PC-3 (cell line): ENCODE results near the gene ZDHHC1. TPM values are rescaled to one million over a fixed set of nuclear protein-coding genes. Genes with fewer than 3 reads are reported as not detected.

Experiments used
- ATAC-seq: fragments of 200-7000 bp; cut with Tn5 transposase; 2 replicates; pipeline ENCODE4 v1.9.1; 2020; ENCODE audit warnings: mild to moderate bottlenecking, moderate library complexity
- BruUV-seq: library from RNA; stranded (reverse); fragments of 400-500 nt; replicated peaks from 2 replicates; lab custom pipeline; 2021; lab: Mats Ljungman, UMichigan
- CTCF ChIA-PET: fragments of 300-600 bp; sonication (Branson Sonifier 250); formaldehyde crosslinking; loops from one replicate; lab custom pipeline; 2022; ENCODE audit warnings: antibody characterized with exemption; lab: Charles Lee
- POLR2A ChIA-PET: fragments of 300-600 bp; sonication (Branson Sonifier 250); formaldehyde crosslinking; loops from one replicate; lab custom pipeline; 2022; ENCODE audit warnings: antibody characterized with exemption; ENCODE audit not compliant: unreplicated experiment; lab: Charles Lee
- DNase-seq: peaks from one replicate; pipeline ENCODE4 v3.0.0-alpha.2; 2015
- H2AFZ ChIP-seq: fragments of 300-600 bp; sonication (generic); 2 replicates; pipeline ENCODE4 v1.6.0; 2016; ENCODE audit warnings: antibody characterized with exemption, low read length
- H3F3A ChIP-seq: fragments of 300-600 bp; sonication (generic); one replicate; pipeline ENCODE4 v1.6.0; 2017; ENCODE audit warnings: antibody characterized with exemption, low read length, control low read depth, mild to moderate bottlenecking; ENCODE audit not compliant: unreplicated experiment
- H3K27ac ChIP-seq: fragments of 300-600 bp; sonication (generic); 2 replicates; pipeline ENCODE4 v1.5.1; 2016; ENCODE audit warnings: mild to moderate bottlenecking, low read length
- H3K27me3 ChIP-seq: fragments of 300-600 bp; sonication (generic); 2 replicates; pipeline ENCODE4 v1.6.1; 2016; ENCODE audit warnings: low read length, mixed read lengths
- H3K36me3 ChIP-seq: fragments of 300-600 bp; sonication (generic); 2 replicates; pipeline ENCODE4 v1.6.1; 2016; ENCODE audit warnings: low read depth, mixed run types, low read length, mixed read lengths
- H3K4me1 ChIP-seq: fragments of 300-600 bp; sonication (generic); 2 replicates; pipeline ENCODE4 v1.5.1; 2016; ENCODE audit warnings: low read length; ENCODE audit not compliant: insufficient read depth
- H3K4me2 ChIP-seq: fragments of 300-600 bp; sonication (generic); 2 replicates; pipeline ENCODE4 v1.6.0; 2016; ENCODE audit warnings: low read length
- H3K4me3 ChIP-seq: fragments of 300-600 bp; sonication (generic); 2 replicates; pipeline ENCODE4 v1.5.1; 2016; ENCODE audit warnings: mild to moderate bottlenecking, low read length, mixed read lengths
- H3K79me2 ChIP-seq: fragments of 300-600 bp; sonication (generic); 2 replicates; pipeline ENCODE4 v1.6.1; 2017; ENCODE audit warnings: low read length, mixed read lengths
- H3K9ac ChIP-seq: fragments of 300-600 bp; sonication (generic); 2 replicates; pipeline ENCODE4 v1.6.0; 2016; ENCODE audit warnings: mild to moderate bottlenecking, low read length
- H3K9me2 ChIP-seq: fragments of 300-600 bp; sonication (generic); replicated peaks from 2 replicates; pipeline ENCODE4 v1.6.1; 2016; ENCODE audit warnings: mixed run types, low read length, mixed read lengths
- H3K9me3 ChIP-seq: fragments of 300-600 bp; sonication (generic); 2 replicates; pipeline ENCODE4 v1.6.1; 2016; ENCODE audit warnings: low read length, mixed read lengths
- H4K20me1 ChIP-seq: fragments of 300-600 bp; sonication (generic); 2 replicates; pipeline ENCODE4 v1.6.1; 2016; ENCODE audit warnings: low read length, mixed read lengths
- EZH2 ChIP-seq: fragments of 300-600 bp; sonication (generic); IDR thresholded peaks from one replicate; pipeline ENCODE4 v1.6.1; 2017; ENCODE audit warnings: antibody characterized with exemption, mild to moderate bottlenecking, low read length; ENCODE audit not compliant: unreplicated experiment
- EZH2phosphoT487 ChIP-seq: fragments of 300-600 bp; sonication (generic); IDR thresholded peaks from 2 replicates; pipeline ENCODE4 v1.6.1; 2018; ENCODE audit warnings: mild to moderate bottlenecking, antibody characterized with exemption, low read length, borderline replicate concordance
- intact Hi-C: fragments of 100-400 bp; cut with micrococcal nuclease; formaldehyde crosslinking; loops from 2 replicates; pipeline ENCODE4 v1.9.0; 2023
- total RNA-seq: library from RNA; depleted of rRNA; stranded (reverse); fragments of >200 nt; gene quantifications from 2 replicates; pipeline ENCODE4 v1.2.3, GENCODE V29; 2014
- TF ChIP-seq, protein P1 (sequence below): fragments of 300-600 bp; sonication (generic); conservative IDR thresholded peaks from 2 replicates; pipeline ENCODE4 v1.5.1; 2017; ENCODE audit warnings: antibody characterized with exemption, low read depth, mild to moderate bottlenecking, low read length

ZDHHC1 gene
- total RNA-seq, 1 experiment from 2014 or later, result 4.8 TPM

DNA sequence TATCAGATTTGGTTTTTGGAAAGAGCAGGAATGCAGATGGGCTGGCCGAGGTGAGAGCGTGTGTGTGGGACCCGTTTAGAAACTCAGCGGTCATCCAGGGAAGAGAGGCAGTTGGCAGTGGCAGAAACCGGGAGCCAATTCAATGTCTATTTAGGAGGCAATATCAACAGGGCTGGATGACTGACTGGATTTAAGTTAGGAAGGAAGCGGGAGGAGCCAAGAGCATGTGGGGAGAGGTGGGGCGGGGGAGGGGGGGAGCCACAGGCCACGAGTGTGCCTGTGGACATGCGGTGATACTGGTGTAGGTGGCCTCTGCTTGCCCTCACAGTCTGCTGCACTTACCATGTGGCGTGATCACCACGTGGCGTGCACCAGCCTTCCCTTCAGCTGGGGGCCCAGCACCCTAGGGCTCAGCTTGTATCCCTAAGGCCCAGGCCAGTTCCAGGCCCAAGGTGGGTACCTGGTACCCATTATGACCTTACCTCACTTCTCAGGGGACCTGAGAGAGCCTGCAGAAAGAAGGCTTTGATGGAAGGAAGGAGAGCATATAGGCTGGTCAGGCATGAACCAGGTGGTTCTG, 12.2 kb downstream of the ZDHHC1 start:
- TF ChIP-seq EZH2phosphoT487 (no peak), EZH2 (no peak)
- TF ChIP-seq, protein P1, sequence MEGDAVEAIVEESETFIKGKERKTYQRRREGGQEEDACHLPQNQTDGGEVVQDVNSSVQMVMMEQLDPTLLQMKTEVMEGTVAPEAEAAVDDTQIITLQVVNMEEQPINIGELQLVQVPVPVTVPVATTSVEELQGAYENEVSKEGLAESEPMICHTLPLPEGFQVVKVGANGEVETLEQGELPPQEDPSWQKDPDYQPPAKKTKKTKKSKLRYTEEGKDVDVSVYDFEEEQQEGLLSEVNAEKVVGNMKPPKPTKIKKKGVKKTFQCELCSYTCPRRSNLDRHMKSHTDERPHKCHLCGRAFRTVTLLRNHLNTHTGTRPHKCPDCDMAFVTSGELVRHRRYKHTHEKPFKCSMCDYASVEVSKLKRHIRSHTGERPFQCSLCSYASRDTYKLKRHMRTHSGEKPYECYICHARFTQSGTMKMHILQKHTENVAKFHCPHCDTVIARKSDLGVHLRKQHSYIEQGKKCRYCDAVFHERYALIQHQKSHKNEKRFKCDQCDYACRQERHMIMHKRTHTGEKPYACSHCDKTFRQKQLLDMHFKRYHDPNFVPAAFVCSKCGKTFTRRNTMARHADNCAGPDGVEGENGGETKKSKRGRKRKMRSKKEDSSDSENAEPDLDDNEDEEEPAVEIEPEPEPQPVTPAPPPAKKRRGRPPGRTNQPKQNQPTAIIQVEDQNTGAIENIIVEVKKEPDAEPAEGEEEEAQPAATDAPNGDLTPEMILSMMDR, result no peak
- H2AFZ ChIP-seq, result no peak overlapping the region
- H3K27me3 ChIP-seq, result no peaks in the 10 kb centered on the region
- H4K20me1 ChIP-seq, result no peaks in the 10 kb centered on the region
- no TSS peak for BruUV-seq
- no peaks in the 10 kb centered on the region for H3K9me2 ChIP-seq
- DNase-seq, result no peak
- ChIA-PET CTCF (no interaction called here), POLR2A (no interaction called here)
- no peaks in the 10 kb centered on the region for H3K9me3 ChIP-seq
- H3K4me1 ChIP-seq, result peaks cover 34% of the 10 kb centered on the region
- H3K4me2 ChIP-seq, result peak overlapping the region; percentile 66
- peak overlapping the region; percentile 96 for H3K27ac ChIP-seq
- H3K4me3 ChIP-seq, result no peak overlapping the region
- no peaks in the 10 kb centered on the region for H3K36me3 ChIP-seq
- no peak for ATAC-seq
- intact Hi-C loops, result no loop called here
- H3K9ac ChIP-seq, result peak overlapping the region; percentile 62; the same call in 1 of the 2 replicates
- H3K79me2 ChIP-seq, result no peaks in the 10 kb centered on the region
- H3F3A ChIP-seq, result no peaks in the 10 kb centered on the region

DNA sequence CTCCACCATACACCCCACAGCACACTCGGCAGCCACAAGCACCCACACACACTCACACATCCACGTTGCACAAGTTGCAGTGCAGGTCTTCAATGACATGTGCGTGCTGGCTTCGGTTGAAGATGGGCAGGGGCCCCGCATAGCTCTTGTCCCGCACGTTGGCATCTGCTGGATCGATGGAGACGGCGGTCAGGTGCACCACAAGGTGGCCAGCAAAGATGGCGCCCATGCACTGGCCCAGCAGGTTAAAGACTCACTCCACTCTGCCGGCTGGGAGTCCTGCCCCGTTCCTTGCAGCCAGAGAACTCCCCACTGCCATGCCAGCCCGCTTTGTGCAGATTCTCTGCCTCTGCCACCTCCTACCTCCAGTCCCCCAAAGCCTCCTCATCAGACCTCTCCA, 15.4 kb downstream of the ZDHHC1 start:
- Histone ChIP-seq H3K9me3 (no peaks in the 10 kb centered on the region), H3K9me2 (no peaks in the 10 kb centered on the region), H3K4me2 (no peak overlapping the region), H3K36me3 (no peaks in the 10 kb centered on the region), H2AFZ (no peak overlapping the region), H3K9ac (no peak overlapping the region), H3K27ac (no peak overlapping the region), H3K27me3 (no peaks in the 10 kb centered on the region), H3F3A (no peaks in the 10 kb centered on the region), H3K4me1 (peaks cover 24% of the 10 kb centered on the region), H4K20me1 (no peaks in the 10 kb centered on the region), H3K79me2 (no peaks in the 10 kb centered on the region), H3K4me3 (no peak overlapping the region)
- DNase-seq (no peak), ATAC-seq (no peak)
- intact Hi-C loops, result no loop called here
- ChIA-PET POLR2A (no interaction called here), CTCF (no interaction called here)
- no TSS peak for BruUV-seq
- TF ChIP-seq EZH2phosphoT487, result no peak
- TF ChIP-seq EZH2, result no peak
- TF ChIP-seq, protein P1, result no peak
